Measurements from ENCODE around the gene GRIP2.

Gene GRIP2

GRCh38 chr3:14545251-14545635 lies 5.1 kb upstream of the GRIP2 start:
- no peaks in the 10 kb centered on the region for H3K4me1 ChIP-seq
- no peak for DNase-seq
- no peak overlapping the region for H3K4me3 ChIP-seq (ENCODE audit: low read depth, low read length)
- no peaks in the 10 kb centered on the region for H3K36me3 ChIP-seq
- H3K27me3 ChIP-seq = no peaks in the 10 kb centered on the region
- H3K9me3 ChIP-seq = no peaks in the 10 kb centered on the region
- TF ChIP-seq CTCF (IDR thresholded peaks at IDR 0.05; ENCODE audit: low read depth, low read length) = no peak

- H3K4me1 ChIP-seq = no peaks in the 10 kb centered on the region
- TF ChIP-seq CTCF (IDR thresholded peaks at IDR 0.05; ENCODE audit: low read depth, low read length) = no peak
- no peaks in the 10 kb centered on the region for H3K9me3 ChIP-seq
- DNase-seq = no peak
- no peaks in the 10 kb centered on the region for H3K36me3 ChIP-seq
- no peaks in the 10 kb centered on the region for H3K27me3 ChIP-seq
- no peak overlapping the region for H3K4me3 ChIP-seq (ENCODE audit: low read depth, low read length)
Observed at GRCh38 chr3:14544282-14545250, 4.4 kb upstream of the GRIP2 start.

GRCh38 chr3:14543446-14543845 lies 3.3 kb upstream of the GRIP2 start:
- H3K9me3 ChIP-seq = no peaks in the 10 kb centered on the region
- H3K4me3 ChIP-seq (ENCODE audit: low read depth, low read length) = no peak overlapping the region
- DNase-seq = no peak
- no peaks in the 10 kb centered on the region for H3K27me3 ChIP-seq
- H3K36me3 ChIP-seq = no peaks in the 10 kb centered on the region
- TF ChIP-seq CTCF (IDR thresholded peaks at IDR 0.05; ENCODE audit: low read depth, low read length) = no peak
- no peaks in the 10 kb centered on the region for H3K4me1 ChIP-seq

- no peak for DNase-seq
Observed at GRCh38 chr3:14542656-14543055, 2.5 kb upstream of the GRIP2 start.

GRCh38 chr3:14541646-14542045 lies 1.5 kb upstream of the GRIP2 start:
- Histone ChIP-seq H3K4me3 (ENCODE audit: low read depth, low read length) (no peak overlapping the region), H3K36me3 (no peaks in the 10 kb centered on the region), H3K9me3 (no peaks in the 10 kb centered on the region), H3K4me1 (no peaks in the 10 kb centered on the region), H3K27me3 (no peaks in the 10 kb centered on the region)
- no peak for DNase-seq
- TF ChIP-seq CTCF (IDR thresholded peaks at IDR 0.05; ENCODE audit: low read depth, low read length) = no peak

More at GRCh38 chr3:14542656-14543055, 2.5 kb upstream of the GRIP2 start:
- H3K4me3 ChIP-seq (ENCODE audit: low read depth, low read length) = no peak overlapping the region
- no peaks in the 10 kb centered on the region for H3K4me1 ChIP-seq
- no peaks in the 10 kb centered on the region for H3K27me3 ChIP-seq
- no peak for TF ChIP-seq CTCF (IDR thresholded peaks at IDR 0.05; ENCODE audit: low read depth, low read length)
- no peaks in the 10 kb centered on the region for H3K36me3 ChIP-seq
- no peaks in the 10 kb centered on the region for H3K9me3 ChIP-seq

GRCh38 chr3:14540821-14541385 lies 761 bp upstream of the GRIP2 start:
- no peak for DNase-seq
- Histone ChIP-seq H3K36me3 (no peaks in the 10 kb centered on the region), H3K9me3 (no peaks in the 10 kb centered on the region), H3K4me1 (no peaks in the 10 kb centered on the region), H3K27me3 (no peaks in the 10 kb centered on the region), H3K4me3 (ENCODE audit: low read depth, low read length) (no peak overlapping the region)
- no peak for TF ChIP-seq CTCF (IDR thresholded peaks at IDR 0.05; ENCODE audit: low read depth, low read length)
